ENCODE measurements around the gene OGFRL1. TPM values are rescaled to one million over a fixed set of nuclear protein-coding genes. Genes with fewer than 3 reads are reported as not detected.

Gene OGFRL1
- total and polyA plus RNA-seq, 2 of the 4 experiments (the other 2 are of a cell fraction): 5.4 to 5.7 TPM

DNA sequence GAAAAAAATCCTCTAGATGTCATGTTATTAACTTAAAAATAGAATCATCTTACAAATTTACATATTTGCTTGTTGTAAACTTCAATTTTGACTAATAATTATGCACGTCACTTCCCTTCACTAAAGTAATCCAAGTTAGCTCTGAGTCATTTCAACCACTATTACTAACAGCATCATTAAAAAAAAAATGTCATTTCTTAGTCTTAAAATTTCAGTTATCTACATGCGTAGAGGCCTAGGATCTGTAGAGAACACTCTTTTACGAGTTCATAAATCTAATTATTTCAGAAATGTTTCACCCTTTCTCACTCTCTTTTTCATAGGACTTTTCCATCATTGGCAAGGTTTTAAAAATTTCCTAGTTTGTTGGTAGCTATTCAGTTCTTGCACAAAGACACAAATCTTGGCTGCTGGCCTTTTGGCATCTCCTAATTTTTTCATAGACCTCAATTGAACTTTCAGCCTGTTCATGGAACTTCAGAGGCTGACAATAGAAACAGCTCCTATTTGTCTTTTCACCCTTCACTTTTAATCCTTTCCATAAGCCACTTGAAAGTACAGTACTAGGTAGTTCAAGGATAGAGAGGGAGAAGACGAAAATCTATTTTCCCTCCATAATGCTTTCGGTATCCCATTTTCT is 61.5 kb downstream of the OGFRL1 start:
- ChIA-PET POLR2A (ENCODE audit: unreplicated experiment) (no interaction called here), CTCF (interaction anchor here (1.2 to 1.5 kb wide), 2 partner anchors 16 to 163 kb away, joined by 4 to 5 read pairs; no protein-coding TSS in a partner anchor)
- 0 out of 2 replicates have a peak overlapping the region, but pooled peaks have one; percentile 18 for H3K27ac ChIP-seq (ENCODE audit: insufficient read depth, low read length)
- 0 out of 4 replicates have a peak, but pooled peaks cover 3 to 5% of the 10 kb centered on the region in 2 experiments for H3K79me1 ChIP-seq (ENCODE audit: low read depth in 1 of 2, low read length in 2 of 2)
- peak overlapping the region; percentile 38; the same call in 1 of the 2 replicates for H2BK20ac ChIP-seq (ENCODE audit: low read depth, low read length)
- peak overlapping the region; percentile 74; the same call in 1 of the 2 replicates for H3K18ac ChIP-seq (ENCODE audit: low read depth, low read length)
- H3K14ac ChIP-seq (replicated peaks; ENCODE audit: low read depth, low read length): 0 out of 2 replicates have a peak overlapping the region, but pooled peaks have one; percentile 21
- H2AFZ ChIP-seq (replicated peaks; ENCODE audit: low read length, poor library complexity): no peak overlapping the region
- H4K8ac ChIP-seq (ENCODE audit: low read depth in 2 of 2, low read length in 2 of 2): peak overlapping the region in 1 of 2 experiments; percentile 13; a peak in 2 of 4 replicates
- H3K4ac ChIP-seq (ENCODE audit: low read depth, low read length): peak overlapping the region; percentile 16; the same call in 1 of the 2 replicates
- peak overlapping the region; percentile 84 for H2BK5ac ChIP-seq (ENCODE audit: low read depth, low read length, poor library complexity, severe bottlenecking)
- H3K9me3 ChIP-seq (ENCODE audit: control insufficient read depth, insufficient read depth, low read length): no peaks in the 10 kb centered on the region
- H3K4me3 ChIP-seq (ENCODE audit: insufficient read depth, low read depth, low read length): no peak overlapping the region
- 0% methylated on average over 1 of the region's 5 CpGs; no CpG with 5 or more reads in 1 of the 2 experiments for WGBS, 2 experiments (ENCODE audit: extremely low coverage in 2 of 2, insufficient read length in 1 of 2)
- peak overlapping the region; percentile 21; the same call in 1 of the 2 replicates for H4K5ac ChIP-seq (ENCODE audit: low read depth, low read length)
- intact Hi-C loops (cut with micrococcal nuclease) (loop anchor here (1.0 to 5.0 kb wide), 3 partner anchors 58 to 337 kb away; no protein-coding TSS in a partner anchor), dilution Hi-C loops (cut with HindIII; ENCODE audit: low sequenced_read_pairs, unreplicated experiment) (loop anchor here (25.0 kb wide), 1 partner anchor 163 kb away; no protein-coding TSS in a partner anchor), in situ Hi-C loops (cut with MboI; ENCODE audit: low sequenced_read_pairs) (no loop called here)
- H2BK15ac ChIP-seq (ENCODE audit: low read depth, low read length): no peak overlapping the region
- peak; percentile 80 for DNase-seq
- BruUV-seq (replicated peaks): no TSS peak
- peak; percentile 60 for ATAC-seq (ENCODE audit: low read depth)
- peaks cover 7% of the 10 kb centered on the region for H3K4me1 ChIP-seq (ENCODE audit: control insufficient read depth, insufficient read depth, low read length)
- H4K20me1 ChIP-seq (ENCODE audit: insufficient read depth, low read length): no peaks in the 10 kb centered on the region
- H2BK120ac ChIP-seq (ENCODE audit: low read depth, low read length): peak overlapping the region; percentile 64; the same call in 1 of the 2 replicates
- H3K56ac ChIP-seq (ENCODE audit: extremely low read depth, insufficient read depth, low read length): no peak overlapping the region
- H3K4me2 ChIP-seq (ENCODE audit: low read depth, low read length): peak overlapping the region; percentile 38; the same call in 1 of the 2 replicates
- peaks cover 4% of the 10 kb centered on the region for H3K9me1 ChIP-seq (ENCODE audit: insufficient read depth, low read length)
- no peak overlapping the region for H2AK9ac ChIP-seq (replicated peaks; ENCODE audit: low read depth, low read length, poor library complexity)
- H3K23ac ChIP-seq (ENCODE audit: low read depth, low read length): peak overlapping the region; percentile 8; the same call in 1 of the 2 replicates
- TF ChIP-seq CTCF (conservative IDR thresholded peaks at IDR 0.05; ENCODE audit: low read depth, low read length) (no peak), RCOR1 (IDR thresholded peaks at IDR 0.05; ENCODE audit: insufficient replicate concordance, low read length) (no peak), FOS (IDR thresholded peaks at IDR 0.05; ENCODE audit: low read depth, low read length) (peak; percentile 69; the same call in 1 of the 2 replicates), CEBPB (IDR thresholded peaks at IDR 0.05; ENCODE audit: low read depth, low read length) (no peak), NFE2L2 (IDR thresholded peaks at IDR 0.05; ENCODE audit: low read depth, low read length) (no peak)
- H2AK5ac ChIP-seq (ENCODE audit: low read depth, low read length): no peak overlapping the region
- no peaks in the 10 kb centered on the region for H3K36me3 ChIP-seq (ENCODE audit: control insufficient read depth, insufficient read depth, low read length)
- no peak overlapping the region for H4K91ac ChIP-seq (ENCODE audit: insufficient read depth, low read depth, low read length)
- no peak overlapping the region for H3K9ac ChIP-seq (ENCODE audit: low read depth, low read length)
- H3K27me3 ChIP-seq (ENCODE audit: control insufficient read depth, insufficient read depth, low read length): no peaks in the 10 kb centered on the region
